Adrenal gland (tissue), 12 donors: ENCODE data around the gene NCF1. TPM values are rescaled to one million over a fixed set of nuclear protein-coding genes. Genes with fewer than 3 reads are reported as not detected.
"Not testable (repeated sequence)": the region's sequence is repeated elsewhere in the genome, so short reads cannot be mapped to it uniquely, and the experiment has no call there.

Experiments used
- DNase-seq, 7 donors: peaks; one replicate each; pipeline ENCODE4 v3.0.0-alpha.2; 2019 to 2020
- H3K27ac ChIP-seq, 5 donors: fragments of 200-600 bp; sonication (generic) in 4 of 5; 1 replicate in 3 of 5; 2 replicates in 2 of 5; pipeline versions ENCODE4 v1.5.1 to v1.8.0; 2016 to 2020; ENCODE audit warnings: mild to moderate bottlenecking in 1 of 5
- H3K27me3 ChIP-seq: fragments of 200-600 bp; 2 replicates; pipeline ENCODE4 v1.8.0; 2021
- H3K36me3 ChIP-seq, 2 donors: fragments of 200-600 bp; replicated peaks in 1 of 2; 1 replicate in 1 of 2; 2 replicates in 1 of 2; pipeline versions ENCODE4 v1.5.1 to v1.8.0; 2018 to 2022
- H3K4me1 ChIP-seq, 2 donors: fragments of 200-600 bp; replicated peaks in 1 of 2; 1 replicate in 1 of 2; 2 replicates in 1 of 2; pipeline versions ENCODE4 v1.5.1 to v1.8.0; 2018 to 2021
- H3K4me3 ChIP-seq, 4 donors: fragments of 200-600 bp; sonication (generic) in 3 of 4; one replicate each; pipeline ENCODE4 v1.5.1; 2016 to 2018
- H3K9me3 ChIP-seq, 3 donors: fragments of 200-600 bp; sonication (generic) in 1 of 3; replicated peaks in 1 of 3; 1 replicate in 2 of 3; 2 replicates in 1 of 3; pipeline versions ENCODE4 v1.5.1 to v1.8.0; 2016 to 2021
- WGBS, 4 donors: extraction: QIAGEN DNeasy Blood & Tissue Kit in 2 of 4; methylation state at CpG; one replicate each; pipeline versions ENCODE4 v1.1.5 to v1.1.7; 2013 to 2017; 5-methylcytosine and 5-hydroxymethylcytosine counted together
- intact Hi-C, 2 donors: fragments of 100-400 bp; cut with DNase I; formaldehyde crosslinking; loops; one replicate each; pipeline versions ENCODE4 v1.14.1 to v1.15.0; 2022 to 2023
- polyA plus RNA-seq, 3 donors: library from polyadenylated mRNA; stranded (reverse); fragments of 200-250 nt in 2 of 3; fragments of 350-450 nt in 1 of 3; fragmentation: Illumina TruSeq in 1 of 3; extraction: RNeasy Lipid Tissue Mini Kit (QIAGEN cat#74804) in 1 of 3; gene quantifications; one replicate each; pipeline ENCODE4 v1.2.3, GENCODE V29; 2013 to 2014
- total RNA-seq, 9 donors: library from RNA; depleted of rRNA in 4 of 9; stranded (reverse); fragments of >200 nt in 4 of 9; fragments of 120-200 nt in 1 of 9; fragmentation: NEBNext Ultra II Directional in 1 of 9; extraction: Animal tissue kit (Norgen Biotek cat#: 25700) in 1 of 9; gene quantifications; one replicate each; pipeline versions ENCODE4 v1.1.0 to v1.2.4, GENCODE V29; 2013 to 2023
- donor health status: healthy with polysubstance abuse.
- donor health status: Bipolar disorder and iron deficiency.
- donor health status: DM: yes; HTN: yes; CAD: no.
- donor health status: DM: no; HTN: no; CAD: no.
- donor health status: DM: no; HTN: no; CAD: no.
- donor health status: DM: yes; HTN: yes; CAD: no.

NCF1 gene
- total and polyA plus RNA-seq, 12 donors = 0.61 to 37.1 (median 4.6) TPM

GRCh38 chr7:74830411-74830810, 56.6 kb downstream of the NCF1 start:
- H3K4me3 ChIP-seq, DNase-seq, H3K9me3 ChIP-seq, H3K36me3 ChIP-seq, H3K27ac ChIP-seq, H3K4me1 ChIP-seq, H3K27me3 ChIP-seq, intact Hi-C loops: not testable (repeated sequence)
- 75 to 80% methylated on average over 3 of the region's 4 CpGs; no CpG with 5 or more reads in 2 of the 4 donors for WGBS, 4 donors

Other genes with a start within 250 kb of the NCF1 start
- 100 to 1,000 TPM; 157 to 393 (median 245) TPM for gene GTF2I, start 116.3 kb upstream of the NCF1 start, total RNA-seq
- 100 to 1,000 TPM in 1 of 3 donors, 10 to 100 TPM in 2; 19.0 to 145 (median 63.1) TPM for gene GTF2I, start 116.3 kb upstream of the NCF1 start, polyA plus RNA-seq
- gene GTF2IRD2, start 77.6 kb downstream of the NCF1 start, total RNA-seq = 10 to 100 TPM in 8 of 9 donors, 1 to 10 TPM in 1; 8.8 to 30.9 (median 19.2) TPM
- 10 to 100 TPM; 15.0 to 24.0 (median 23.6) TPM for gene GTF2IRD2, start 77.6 kb downstream of the NCF1 start, polyA plus RNA-seq
- gene CASTOR2, start 190.7 kb downstream of the NCF1 start, total RNA-seq = 10 to 100 TPM; 14.3 to 48.4 (median 21.7) TPM
- 1 to 10 TPM in 2 of 3 donors, under 1 TPM in 1; 0.47 to 3.6 (median 2.0) TPM for gene CASTOR2, start 190.7 kb downstream of the NCF1 start, polyA plus RNA-seq